ENCODE measurements around the gene SLC4A4.
"Not testable (repeated sequence)": the region's sequence is repeated elsewhere in the genome, so short reads cannot be mapped to it uniquely, and the experiment has no call there.

SLC4A4 gene

GRCh38 chr4:71408961-71409360 lies 70.1 kb downstream of the SLC4A4 start:
- not testable (repeated sequence) for H3K23ac ChIP-seq (ENCODE audit: low read depth, low read length, poor library complexity); H2BK5ac ChIP-seq (ENCODE audit: low read length); H3K4ac ChIP-seq (ENCODE audit: low read length); H3K79me1 ChIP-seq (ENCODE audit: low read depth, low read length); H4K8ac ChIP-seq (ENCODE audit: low read depth, low read length); H2BK120ac ChIP-seq (ENCODE audit: low read depth, low read length); DNase-seq (ENCODE audit: low spot score); H3K9ac ChIP-seq (ENCODE audit: low read depth, low read length, poor library complexity); H3K14ac ChIP-seq (ENCODE audit: low read length); H3K27ac ChIP-seq (replicated peaks; ENCODE audit: low read length); H3K27me3 ChIP-seq (ENCODE audit: control insufficient read depth in 3 of 3, insufficient read depth in 3 of 3, low read depth in 1 of 3, low read length in 3 of 3); H2AK5ac ChIP-seq (ENCODE audit: low read depth, low read length); H2AFZ ChIP-seq (ENCODE audit: low read length); H4K91ac ChIP-seq (ENCODE audit: low read depth, low read length, poor library complexity); H2BK15ac ChIP-seq (ENCODE audit: low read length); H3K4me2 ChIP-seq (ENCODE audit: insufficient read depth, low read length, poor library complexity, severe bottlenecking); H3K4me3 ChIP-seq (ENCODE audit: low read length in 2 of 2); H3K36me3 ChIP-seq (replicated peaks in 1 of 2; ENCODE audit: control insufficient read depth in 2 of 2, insufficient read depth in 2 of 2, low read length in 2 of 2); H2BK12ac ChIP-seq (ENCODE audit: low read length); H3K18ac ChIP-seq (ENCODE audit: low read length)
- Histone ChIP-seq H3K9me3 (replicated peaks in 1 of 2; ENCODE audit: control insufficient read depth in 2 of 2, insufficient read depth in 1 of 2, low read depth in 1 of 2, low read length in 2 of 2) (peaks cover 0 to 14% of the 10 kb centered on the region in 2 donors), H3K4me1 (ENCODE audit: control insufficient read depth in 2 of 2, insufficient read depth in 1 of 2, low read depth in 1 of 2, low read length in 2 of 2) (peaks cover 0 to 11% of the 10 kb centered on the region in 2 donors)

GRCh38 chr4:71411981-71412380 lies 73.2 kb downstream of the SLC4A4 start:
- no peak for DNase-seq (ENCODE audit: low spot score)
- no peak overlapping the region for H3K23ac ChIP-seq (ENCODE audit: low read depth, low read length, poor library complexity)
- no peaks in the 10 kb centered on the region for H3K36me3 ChIP-seq (replicated peaks in 1 of 2; ENCODE audit: control insufficient read depth in 2 of 2, insufficient read depth in 2 of 2, low read length in 2 of 2)
- H3K4ac ChIP-seq (ENCODE audit: low read length): no peak overlapping the region
- no CpG with 5 or more reads among the region's 2 CpGs for WGBS, 2 donors (ENCODE audit: extremely low coverage in 2 of 2, insufficient read length in 2 of 2, insufficient replicate concordance in 1 of 2)
- no peak overlapping the region for H3K27ac ChIP-seq (replicated peaks; ENCODE audit: low read length)
- H3K9me3 ChIP-seq (replicated peaks in 1 of 2; ENCODE audit: control insufficient read depth in 2 of 2, insufficient read depth in 1 of 2, low read depth in 1 of 2, low read length in 2 of 2): peaks cover 0 to 14% of the 10 kb centered on the region in 2 donors
- no peak overlapping the region for H2BK120ac ChIP-seq (ENCODE audit: low read depth, low read length)
- no peak overlapping the region for H2AFZ ChIP-seq (ENCODE audit: low read length)
- no peak overlapping the region for H4K8ac ChIP-seq (ENCODE audit: low read depth, low read length)
- H3K27me3 ChIP-seq (ENCODE audit: control insufficient read depth in 3 of 3, insufficient read depth in 3 of 3, low read depth in 1 of 3, low read length in 3 of 3): no peaks in the 10 kb centered on the region
- no peak overlapping the region for H3K4me2 ChIP-seq (ENCODE audit: insufficient read depth, low read length, poor library complexity, severe bottlenecking)
- no peaks in the 10 kb centered on the region for H3K79me1 ChIP-seq (ENCODE audit: low read depth, low read length)
- peaks cover 0 to 4% of the 10 kb centered on the region in 2 donors for H3K4me1 ChIP-seq (ENCODE audit: control insufficient read depth in 2 of 2, insufficient read depth in 1 of 2, low read depth in 1 of 2, low read length in 2 of 2)
- H2AK5ac ChIP-seq (ENCODE audit: low read depth, low read length): no peak overlapping the region
- H3K9ac ChIP-seq (ENCODE audit: low read depth, low read length, poor library complexity): no peak overlapping the region
- no peak overlapping the region for H3K18ac ChIP-seq (ENCODE audit: low read length)
- no peak overlapping the region for H3K14ac ChIP-seq (ENCODE audit: low read length)
- no peak overlapping the region for H2BK12ac ChIP-seq (ENCODE audit: low read length)
- no peak overlapping the region for H2BK15ac ChIP-seq (ENCODE audit: low read length)
- H4K91ac ChIP-seq (ENCODE audit: low read depth, low read length, poor library complexity): no peak overlapping the region
- no peak overlapping the region for H2BK5ac ChIP-seq (ENCODE audit: low read length)
- H3K4me3 ChIP-seq (ENCODE audit: low read length in 2 of 2): no peak overlapping the region

GRCh38 chr4:71415491-71415890 lies 76.7 kb downstream of the SLC4A4 start:
- H2BK120ac ChIP-seq (ENCODE audit: low read depth, low read length): no peak overlapping the region
- peaks cover 0 to 4% of the 10 kb centered on the region in 2 donors for H3K4me1 ChIP-seq (ENCODE audit: control insufficient read depth in 2 of 2, insufficient read depth in 1 of 2, low read depth in 1 of 2, low read length in 2 of 2)
- no peaks in the 10 kb centered on the region for H3K36me3 ChIP-seq (replicated peaks in 1 of 2; ENCODE audit: control insufficient read depth in 2 of 2, insufficient read depth in 2 of 2, low read length in 2 of 2)
- no peak for DNase-seq (ENCODE audit: low spot score)
- H3K4me3 ChIP-seq (ENCODE audit: low read length in 2 of 2): no peak overlapping the region
- H3K23ac ChIP-seq (ENCODE audit: low read depth, low read length, poor library complexity): no peak overlapping the region
- no peak overlapping the region for H2BK12ac ChIP-seq (ENCODE audit: low read length)
- no peak overlapping the region for H2BK15ac ChIP-seq (ENCODE audit: low read length)
- no peak overlapping the region for H4K91ac ChIP-seq (ENCODE audit: low read depth, low read length, poor library complexity)
- no peak overlapping the region for H3K4me2 ChIP-seq (ENCODE audit: insufficient read depth, low read length, poor library complexity, severe bottlenecking)
- WGBS, 2 donors (ENCODE audit: extremely low coverage in 2 of 2, insufficient read length in 2 of 2, insufficient replicate concordance in 1 of 2): no CpG with 5 or more reads among the region's 2 CpGs
- peaks cover 0 to 4% of the 10 kb centered on the region in 2 donors for H3K9me3 ChIP-seq (replicated peaks in 1 of 2; ENCODE audit: control insufficient read depth in 2 of 2, insufficient read depth in 1 of 2, low read depth in 1 of 2, low read length in 2 of 2)
- H3K4ac ChIP-seq (ENCODE audit: low read length): no peak overlapping the region
- no peak overlapping the region for H3K27ac ChIP-seq (replicated peaks; ENCODE audit: low read length)
- H3K27me3 ChIP-seq (ENCODE audit: control insufficient read depth in 3 of 3, insufficient read depth in 3 of 3, low read depth in 1 of 3, low read length in 3 of 3): no peaks in the 10 kb centered on the region
- no peak overlapping the region for H2AK5ac ChIP-seq (ENCODE audit: low read depth, low read length)
- no peaks in the 10 kb centered on the region for H3K79me1 ChIP-seq (ENCODE audit: low read depth, low read length)
- H3K14ac ChIP-seq (ENCODE audit: low read length): no peak overlapping the region
- H3K9ac ChIP-seq (ENCODE audit: low read depth, low read length, poor library complexity): no peak overlapping the region
- no peak overlapping the region for H2AFZ ChIP-seq (ENCODE audit: low read length)
- H3K18ac ChIP-seq (ENCODE audit: low read length): no peak overlapping the region
- H4K8ac ChIP-seq (ENCODE audit: low read depth, low read length): no peak overlapping the region
- H2BK5ac ChIP-seq (ENCODE audit: low read length): no peak overlapping the region

GRCh38 chr4:71417150-71417549 lies 78.3 kb downstream of the SLC4A4 start:
- no peak overlapping the region for H4K91ac ChIP-seq (ENCODE audit: low read depth, low read length, poor library complexity)
- no peak overlapping the region for H4K8ac ChIP-seq (ENCODE audit: low read depth, low read length)
- no peaks in the 10 kb centered on the region for H3K27me3 ChIP-seq (ENCODE audit: control insufficient read depth in 3 of 3, insufficient read depth in 3 of 3, low read depth in 1 of 3, low read length in 3 of 3)
- no peak overlapping the region for H2BK120ac ChIP-seq (ENCODE audit: low read depth, low read length)
- H3K23ac ChIP-seq (ENCODE audit: low read depth, low read length, poor library complexity): no peak overlapping the region
- no peak overlapping the region for H2BK12ac ChIP-seq (ENCODE audit: low read length)
- no peak overlapping the region for H3K4ac ChIP-seq (ENCODE audit: low read length)
- no peak overlapping the region for H3K9ac ChIP-seq (ENCODE audit: low read depth, low read length, poor library complexity)
- no peak overlapping the region for H3K18ac ChIP-seq (ENCODE audit: low read length)
- no peak overlapping the region for H2AFZ ChIP-seq (ENCODE audit: low read length)
- H3K79me1 ChIP-seq (ENCODE audit: low read depth, low read length): no peaks in the 10 kb centered on the region
- no peak overlapping the region for H2BK5ac ChIP-seq (ENCODE audit: low read length)
- no peak overlapping the region for H3K27ac ChIP-seq (replicated peaks; ENCODE audit: low read length)
- no peak overlapping the region for H2BK15ac ChIP-seq (ENCODE audit: low read length)
- H2AK5ac ChIP-seq (ENCODE audit: low read depth, low read length): no peak overlapping the region
- no peak for DNase-seq (ENCODE audit: low spot score)
- H3K4me1 ChIP-seq (ENCODE audit: control insufficient read depth in 2 of 2, insufficient read depth in 1 of 2, low read depth in 1 of 2, low read length in 2 of 2): peaks cover 0 to 4% of the 10 kb centered on the region in 2 donors
- H3K14ac ChIP-seq (ENCODE audit: low read length): no peak overlapping the region
- H3K4me2 ChIP-seq (ENCODE audit: insufficient read depth, low read length, poor library complexity, severe bottlenecking): no peak overlapping the region
- no peak overlapping the region for H3K4me3 ChIP-seq (ENCODE audit: low read length in 2 of 2)
- no peaks in the 10 kb centered on the region for H3K36me3 ChIP-seq (replicated peaks in 1 of 2; ENCODE audit: control insufficient read depth in 2 of 2, insufficient read depth in 2 of 2, low read length in 2 of 2)
- peaks cover 0 to 4% of the 10 kb centered on the region in 2 donors for H3K9me3 ChIP-seq (replicated peaks in 1 of 2; ENCODE audit: control insufficient read depth in 2 of 2, insufficient read depth in 1 of 2, low read depth in 1 of 2, low read length in 2 of 2)

Data from neuronal stem cell (in vitro differentiated cells).